DMS 273 (cell line): ENCODE data around the gene RGS4.
A peak's percentile ranks its signal among the peaks of the same experiment; 100 is the strongest.

Experiments
- DNase-seq: peaks from one replicate; lab custom pipeline; 2025; ENCODE audit not compliant: unreplicated experiment; lab: John Stamatoyannopoulos, UW

The RGS4 gene

DNA sequence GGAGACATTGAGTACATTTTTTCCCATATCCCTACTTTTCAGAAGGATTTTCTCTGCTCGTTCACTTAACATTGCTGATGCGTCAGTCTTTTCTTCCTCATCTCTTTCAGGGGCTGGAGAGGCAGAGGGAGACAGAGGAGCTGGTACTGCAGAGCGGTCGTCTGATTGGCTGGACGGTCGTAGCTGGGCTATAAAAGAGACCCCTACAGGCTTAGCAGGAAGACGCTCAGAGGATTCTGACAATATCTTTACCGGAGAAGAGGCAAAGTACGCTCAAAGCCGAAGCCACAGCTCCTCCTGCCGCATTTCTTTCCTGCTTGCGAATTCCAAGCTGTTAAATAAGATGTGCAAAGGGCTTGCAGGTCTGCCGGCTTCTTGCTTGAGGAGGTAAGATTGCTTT is at the start of gene RGS4:
TSS of gene RGS4 (plus strand) at position 220 of the 400 bp plus-strand sequence. CDS start at position 344, 124 bp downstream.
- peak; percentile 74 for DNase-seq

DNA sequence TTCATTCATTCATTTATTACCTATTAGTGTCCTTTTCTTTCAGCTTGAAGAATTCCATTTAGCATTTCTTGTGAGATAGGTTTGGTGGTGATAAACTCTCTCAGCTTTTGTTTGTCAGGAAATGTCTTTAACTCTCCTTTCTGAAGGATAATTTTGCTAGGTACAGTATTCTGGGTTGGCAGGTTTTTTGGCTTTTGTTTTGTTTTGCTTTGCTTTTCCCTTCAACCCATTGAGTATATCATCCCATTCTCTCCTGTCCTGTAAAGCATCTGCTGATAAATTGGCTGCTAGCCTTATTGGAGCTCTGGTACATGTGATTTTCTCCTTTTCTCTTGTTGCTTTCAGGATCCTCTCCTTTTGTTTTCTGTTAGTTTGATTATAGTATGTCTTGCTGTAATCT is 47.0 kb upstream of the RGS4 start:
- no peak for DNase-seq

DNA sequence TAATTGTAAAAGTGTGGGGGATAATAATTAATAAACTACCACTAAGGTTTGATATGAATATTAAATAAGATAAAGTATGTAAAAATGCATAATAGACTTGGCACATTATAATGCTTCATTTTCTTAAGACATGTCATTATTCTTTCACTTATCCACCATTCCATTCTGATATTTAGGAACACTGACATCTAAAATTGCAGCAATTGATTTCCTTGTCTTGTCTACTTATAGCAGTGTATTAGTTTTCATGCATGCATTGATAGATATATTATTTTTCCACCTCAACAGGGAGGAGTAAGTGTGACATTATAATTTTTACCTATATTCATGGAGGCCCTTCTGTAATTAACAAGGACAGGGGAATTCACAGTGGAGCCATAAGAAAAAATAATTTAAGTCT is 41.6 kb upstream of the RGS4 start:
- DNase-seq, result no peak

DNA sequence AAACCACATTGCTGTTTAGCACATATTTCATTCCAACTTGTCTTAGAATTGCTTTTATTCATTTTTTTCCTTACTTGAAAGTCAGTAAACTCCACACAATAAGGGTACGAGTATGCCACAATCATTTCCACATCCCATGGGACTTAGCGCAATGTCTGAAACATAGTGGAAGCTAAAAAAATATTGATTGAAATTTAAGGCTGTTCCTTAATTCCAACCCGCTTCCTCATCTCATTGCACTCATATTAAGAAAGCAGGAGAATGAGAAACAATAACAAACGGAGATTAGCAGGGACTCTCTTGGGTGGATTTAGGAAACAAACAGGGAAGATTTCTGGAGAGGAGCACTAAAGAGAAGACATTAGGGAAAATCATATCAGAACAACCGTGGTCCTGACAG is 39.3 kb upstream of the RGS4 start:
- DNase-seq, result no peak

DNA sequence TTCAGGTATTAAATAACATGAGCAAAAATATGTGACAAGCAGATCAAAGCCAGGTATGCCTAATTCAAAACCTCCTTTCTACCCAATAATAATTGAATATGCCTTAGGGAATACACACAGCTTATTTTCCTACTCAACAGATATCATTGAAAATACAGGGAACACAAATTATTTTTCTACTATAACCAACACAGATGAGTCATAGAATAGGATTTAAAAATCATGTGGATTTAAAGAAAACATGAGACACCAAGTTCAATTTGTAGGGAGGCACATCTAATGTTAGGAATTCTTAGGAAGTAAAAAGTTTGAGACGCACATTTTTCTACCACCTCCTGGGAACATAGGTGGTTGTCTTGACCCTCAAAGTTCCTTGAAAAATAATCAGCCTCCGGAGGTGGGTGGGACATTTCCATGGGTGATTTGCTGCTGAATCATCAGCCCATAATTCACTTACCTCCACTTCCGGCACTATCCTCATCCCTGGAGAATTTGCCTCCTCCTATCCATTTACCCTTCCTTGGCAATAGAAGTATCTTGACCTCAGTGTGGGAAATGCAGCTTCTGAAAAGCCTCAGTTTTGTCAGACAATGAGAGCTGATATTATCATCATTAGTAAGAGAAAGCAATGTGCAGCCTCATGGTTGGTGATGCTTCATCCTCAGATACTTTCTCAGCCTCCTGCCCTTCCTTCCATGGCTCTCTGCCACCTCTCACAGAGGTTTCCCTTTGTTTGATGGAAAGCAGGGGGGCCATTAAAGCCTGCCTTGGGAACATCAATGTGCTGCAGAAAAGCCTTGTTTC is 33.5 kb upstream of the RGS4 start:
- peak; percentile 21 for DNase-seq

DNA sequence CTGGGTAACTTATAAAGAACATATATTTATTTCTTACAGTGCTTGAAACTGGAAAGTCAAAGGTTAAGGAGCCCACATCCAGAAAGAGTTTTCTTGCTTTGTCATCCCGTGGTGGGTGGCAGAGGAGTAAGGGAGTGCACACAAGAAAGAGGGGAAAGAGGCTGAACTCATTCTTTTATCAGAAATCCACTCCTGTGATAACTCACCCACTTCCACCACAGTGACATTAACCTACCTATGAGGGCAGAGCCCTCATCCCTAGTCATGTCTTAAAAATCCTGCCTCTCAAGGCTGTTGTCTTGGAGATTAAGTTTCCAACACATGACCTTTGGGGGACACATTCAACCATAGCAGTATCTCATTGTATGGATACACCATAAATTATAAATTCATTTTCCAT is 32.5 kb upstream of the RGS4 start:
- DNase-seq, result no peak

DNA sequence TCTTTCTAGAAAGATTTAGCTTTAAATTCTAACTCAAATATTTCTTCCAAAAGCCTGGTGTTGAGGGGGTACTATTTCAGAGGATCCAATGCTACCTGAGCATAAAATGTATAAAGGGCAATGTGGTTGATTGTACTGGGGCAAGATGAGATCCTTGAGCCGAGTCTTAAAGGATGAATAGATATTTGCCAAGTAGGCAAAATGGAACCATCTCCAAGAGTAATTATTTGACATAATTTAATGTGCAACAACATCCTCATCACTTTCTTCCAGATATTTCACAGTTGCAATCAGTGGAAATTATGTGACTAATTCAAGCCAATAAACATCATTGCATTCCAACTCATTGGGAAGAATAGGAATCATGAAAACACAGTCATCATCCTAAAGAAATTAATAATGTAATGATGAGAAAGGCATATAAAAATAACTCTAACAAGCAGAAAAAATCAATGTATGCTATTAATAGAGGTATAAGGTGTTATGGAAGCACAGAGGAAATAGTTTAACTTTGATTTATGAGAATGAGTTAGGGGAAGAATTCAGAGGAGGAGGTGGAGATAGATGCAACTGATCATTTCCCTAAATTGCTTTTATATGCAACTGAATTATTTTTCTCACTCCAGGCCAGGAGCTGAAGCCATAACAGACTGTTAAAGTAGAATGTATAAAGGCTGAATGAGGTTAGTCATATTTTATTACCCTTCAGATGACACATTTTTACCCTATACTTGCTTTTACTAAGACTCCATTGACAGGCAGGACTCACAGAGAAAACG is 30.0 kb upstream of the RGS4 start:
- DNase-seq, result no peak

DNA sequence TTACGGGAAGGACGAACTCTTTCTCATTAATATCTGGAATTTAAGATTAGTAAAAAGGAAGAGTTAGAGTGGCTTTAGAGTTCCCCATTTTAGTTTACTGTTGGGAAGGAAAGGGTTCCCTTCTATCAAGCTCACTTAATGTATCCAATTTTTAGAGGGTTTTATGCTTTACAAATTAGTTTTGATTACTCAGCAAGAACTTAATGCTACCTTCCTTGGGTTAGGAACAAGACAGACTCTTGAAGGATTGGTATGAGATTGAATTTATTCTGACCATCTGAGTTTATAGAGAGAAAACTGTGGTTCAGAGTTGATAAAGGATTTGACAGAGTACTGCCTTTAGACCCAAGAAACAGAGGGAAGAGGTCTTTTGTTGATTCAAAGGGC is 29.5 kb upstream of the RGS4 start:
- no peak for DNase-seq

DNA sequence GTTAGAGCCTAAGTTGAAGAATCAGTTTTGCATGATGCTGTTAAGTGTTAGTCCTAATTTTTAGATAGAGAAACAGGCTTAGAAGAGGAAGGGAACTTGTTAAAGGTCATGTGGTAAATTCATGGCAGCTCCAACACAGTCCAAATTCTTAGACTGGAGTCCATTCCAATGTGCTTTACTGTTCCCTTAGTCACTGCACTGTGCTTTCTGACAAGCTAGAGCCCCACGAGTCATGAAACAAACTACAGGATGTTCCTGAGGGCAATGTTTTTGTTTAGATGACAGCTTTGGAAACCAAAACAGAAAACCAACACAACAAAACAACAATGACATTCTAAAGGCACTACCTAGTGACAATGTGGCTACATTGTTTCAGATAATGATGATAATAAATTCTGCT is 23.1 kb upstream of the RGS4 start:
- no peak for DNase-seq

DNA sequence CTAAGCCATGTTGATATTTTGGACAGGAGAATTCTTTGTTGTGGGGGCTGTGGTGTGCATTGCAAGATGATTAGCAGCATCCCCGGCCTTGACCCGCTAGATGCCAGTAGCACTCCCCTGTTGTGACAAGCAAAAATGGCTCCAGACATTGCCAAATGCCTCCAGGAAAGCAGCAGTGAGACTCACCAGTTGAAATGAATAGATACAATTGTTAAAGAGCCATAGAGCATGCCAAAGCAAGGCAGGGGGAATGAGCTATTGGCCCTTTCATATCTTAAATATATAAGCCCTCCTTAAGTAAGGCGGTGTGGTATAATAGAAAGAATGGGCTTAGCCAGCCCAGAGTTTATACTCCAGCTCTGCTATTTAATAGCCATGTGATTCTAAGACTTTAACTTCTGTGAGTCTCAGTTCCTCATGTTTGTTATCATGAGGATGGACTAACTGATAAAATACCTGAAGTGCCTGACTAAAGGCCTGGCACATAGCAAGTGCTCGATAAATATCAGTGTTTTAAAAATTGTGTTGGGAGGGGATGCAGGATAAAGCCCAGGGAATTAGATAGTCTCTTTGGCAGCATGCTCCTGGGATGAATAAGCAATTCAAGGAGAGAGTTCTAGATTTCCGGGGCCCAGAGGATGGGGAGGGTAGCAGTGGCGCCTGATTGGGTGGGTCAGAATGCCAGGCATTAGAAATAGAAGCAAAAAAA is 21.1 kb upstream of the RGS4 start:
- no peak for DNase-seq

DNA sequence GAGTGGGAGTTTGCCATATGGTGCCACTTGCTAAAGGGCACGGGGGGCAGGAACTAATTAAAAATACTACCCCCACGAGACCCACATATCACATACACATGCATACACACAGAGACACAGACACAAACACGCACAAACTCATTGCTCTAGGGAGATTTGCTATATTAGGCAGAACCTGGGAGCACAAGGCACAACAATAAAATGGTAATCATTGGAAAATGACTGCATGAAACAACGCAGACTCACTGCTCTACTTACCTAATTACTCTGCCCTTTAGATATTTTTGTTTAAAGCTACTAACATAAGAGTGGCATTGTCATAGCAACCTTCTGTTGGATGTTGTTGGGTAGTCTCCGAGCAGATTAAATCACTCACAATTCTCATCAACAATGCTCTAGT is 20.3 kb upstream of the RGS4 start:
- DNase-seq, result peak; percentile 60

DNA sequence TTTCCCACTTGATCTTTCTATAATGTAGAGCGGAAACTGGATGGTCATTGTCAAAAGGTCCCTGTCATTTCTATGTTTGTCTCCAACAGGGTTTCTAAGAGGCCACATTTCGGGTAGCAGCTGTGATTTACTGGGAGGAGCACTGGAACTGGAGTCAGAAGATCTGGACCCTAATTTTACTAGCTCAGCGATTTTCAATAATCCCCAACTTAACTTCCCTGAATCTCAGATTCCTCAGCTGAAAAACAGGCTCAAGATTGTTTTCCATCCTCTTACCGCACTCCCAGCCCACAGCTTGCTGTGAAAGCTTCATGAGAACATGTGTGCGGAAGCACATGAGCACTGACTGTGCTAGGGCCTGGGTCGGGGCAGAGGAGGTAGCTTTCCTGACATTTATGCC is 19.9 kb upstream of the RGS4 start:
- DNase-seq, result no peak

DNA sequence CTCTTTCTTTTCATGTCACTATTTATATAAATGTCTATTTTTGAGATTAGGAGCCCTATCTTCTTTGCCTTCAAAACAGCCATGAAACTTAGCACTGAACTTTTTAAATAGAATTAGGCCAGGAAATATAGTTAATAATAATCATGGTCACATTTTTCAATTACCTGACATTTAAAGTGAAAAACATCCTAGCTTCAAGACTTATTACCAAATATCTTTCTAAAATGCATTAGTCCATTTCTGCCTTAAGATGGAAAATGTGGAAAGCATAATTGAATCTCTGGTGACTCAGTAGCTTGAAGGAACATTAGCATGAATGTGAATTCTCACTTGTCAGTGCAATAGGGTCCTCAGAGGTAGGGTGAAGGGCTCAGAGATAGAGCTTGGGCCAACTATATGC is 18.7 kb upstream of the RGS4 start:
- DNase-seq, result no peak

DNA sequence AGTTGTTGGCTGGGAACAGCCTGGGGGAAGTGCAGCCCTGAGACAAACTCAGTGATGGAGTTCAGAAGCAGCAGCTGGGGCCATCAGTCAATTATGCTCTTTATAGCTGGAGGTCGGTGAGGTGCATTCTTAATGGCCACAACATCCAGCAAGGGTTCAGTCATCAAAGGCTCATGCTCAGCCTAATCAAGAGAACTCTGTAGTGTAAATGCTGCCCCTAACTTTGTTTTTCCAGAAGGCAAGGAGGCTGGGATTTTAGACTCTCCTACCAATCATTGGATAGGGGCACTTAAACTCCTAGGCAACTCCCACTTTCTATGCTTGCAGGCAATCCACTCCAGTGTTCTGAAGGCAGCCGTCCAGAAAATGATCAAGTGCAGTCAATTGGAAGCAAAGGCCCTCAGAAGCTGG is 15.0 kb upstream of the RGS4 start:
- peak; percentile 42 for DNase-seq

DNA sequence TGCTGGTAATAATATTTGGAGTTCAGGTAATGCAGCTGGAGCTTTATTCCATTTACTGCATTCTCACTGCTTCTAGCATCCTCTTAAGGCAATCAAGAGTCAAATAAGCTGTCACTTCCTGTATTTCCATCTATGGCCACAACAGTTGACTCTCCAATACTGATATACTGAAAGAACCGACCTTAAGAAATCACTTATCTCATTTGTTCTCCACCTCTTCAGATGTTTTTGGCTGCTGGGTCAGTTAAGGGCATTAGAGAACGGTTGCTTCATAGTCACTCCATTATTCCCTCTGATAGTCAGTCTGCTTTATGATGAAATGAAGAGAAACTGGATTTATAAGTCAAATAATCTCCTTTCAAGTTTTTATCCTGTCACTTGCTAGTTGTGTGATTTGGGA is 14.2 kb upstream of the RGS4 start:
- no peak for DNase-seq

DNA sequence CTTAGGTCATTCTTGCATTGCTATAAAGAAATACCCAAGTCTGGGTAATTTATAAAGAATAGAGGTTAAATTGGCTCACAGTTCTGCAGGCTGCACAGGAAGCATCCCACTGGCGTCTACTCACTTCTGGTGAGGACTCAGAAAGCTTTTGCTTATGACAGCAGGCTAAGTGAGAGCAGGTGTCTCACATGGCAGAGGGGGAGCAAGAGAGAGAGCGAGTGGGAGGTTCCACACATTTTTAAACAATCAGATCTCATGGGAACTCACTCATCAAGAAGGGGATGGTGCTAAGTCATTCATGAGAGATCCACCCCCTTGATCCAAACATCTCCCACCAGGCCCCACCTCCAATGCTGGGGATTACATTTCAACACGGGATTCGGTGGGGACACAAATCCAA is 13.6 kb upstream of the RGS4 start:
- DNase-seq, result peak; percentile 8

DNA sequence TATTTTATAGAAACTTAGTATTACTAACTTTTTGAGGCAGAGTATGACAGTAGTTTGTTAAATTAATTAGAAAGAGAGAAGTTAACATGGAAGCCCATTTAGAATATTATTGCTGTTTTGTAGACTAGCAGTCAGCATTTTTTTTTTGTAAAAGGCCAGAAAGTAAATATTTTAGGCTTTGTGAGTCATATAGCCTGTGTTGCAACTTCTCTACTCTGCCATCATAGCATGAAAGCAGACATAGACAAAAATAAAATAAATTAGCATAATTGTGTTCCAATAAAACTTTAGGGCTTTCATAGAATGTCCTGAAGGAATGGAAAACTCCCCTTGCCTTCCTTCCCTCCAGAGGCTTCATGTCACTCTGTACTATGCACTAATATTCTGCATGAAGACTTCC is 12.3 kb upstream of the RGS4 start:
- DNase-seq, result no peak

DNA sequence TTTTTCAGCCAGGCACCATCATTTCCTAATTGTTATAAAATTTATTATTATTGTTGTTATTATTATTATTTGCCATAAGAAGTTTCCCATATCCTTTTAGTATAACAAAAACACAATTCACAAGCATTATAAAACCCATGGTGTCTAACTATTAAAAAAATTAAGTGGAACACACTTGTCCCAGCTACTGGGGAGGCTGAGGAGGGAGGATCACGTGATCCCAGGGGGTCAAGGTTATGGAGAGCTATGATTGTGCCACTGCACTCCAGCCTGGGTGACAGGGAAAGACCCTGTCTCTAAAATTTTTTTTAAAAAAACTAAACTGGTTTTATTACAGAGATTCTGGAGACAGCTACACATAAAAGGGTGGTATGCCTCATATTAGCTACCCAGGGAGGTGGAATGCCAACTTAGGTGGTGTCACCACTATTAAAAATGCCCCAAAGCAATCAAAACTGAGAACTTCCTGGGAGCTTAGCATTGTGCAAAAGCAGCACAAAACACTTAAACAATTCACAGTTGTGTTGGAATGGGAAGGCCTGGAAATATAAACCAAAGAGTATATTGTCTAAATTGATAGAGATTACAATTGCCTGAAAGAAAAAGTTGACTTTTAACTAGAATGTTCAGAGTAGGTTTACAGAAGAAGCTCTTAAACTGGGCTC is 8.7 kb upstream of the RGS4 start:
- no peak for DNase-seq

DNA sequence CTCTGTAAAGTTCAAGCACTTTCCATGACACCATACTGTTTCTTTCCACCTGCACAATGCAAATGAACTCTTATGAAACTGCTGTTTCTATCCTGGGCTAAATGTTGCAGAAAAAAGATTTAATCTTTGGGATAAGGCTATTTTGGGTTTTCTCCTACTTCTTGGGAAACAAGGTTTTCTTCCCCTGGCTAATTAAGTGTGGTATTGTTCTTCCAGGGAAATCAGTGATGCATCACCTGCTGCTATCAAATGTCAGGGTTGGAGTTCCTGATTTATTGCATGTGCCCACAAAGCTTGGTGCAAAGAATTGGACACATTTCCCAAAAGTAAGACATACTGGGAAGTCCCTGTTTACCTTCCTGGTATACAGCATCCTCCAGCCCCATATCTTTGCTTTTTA is 6.0 kb upstream of the RGS4 start:
- no peak for DNase-seq

DNA sequence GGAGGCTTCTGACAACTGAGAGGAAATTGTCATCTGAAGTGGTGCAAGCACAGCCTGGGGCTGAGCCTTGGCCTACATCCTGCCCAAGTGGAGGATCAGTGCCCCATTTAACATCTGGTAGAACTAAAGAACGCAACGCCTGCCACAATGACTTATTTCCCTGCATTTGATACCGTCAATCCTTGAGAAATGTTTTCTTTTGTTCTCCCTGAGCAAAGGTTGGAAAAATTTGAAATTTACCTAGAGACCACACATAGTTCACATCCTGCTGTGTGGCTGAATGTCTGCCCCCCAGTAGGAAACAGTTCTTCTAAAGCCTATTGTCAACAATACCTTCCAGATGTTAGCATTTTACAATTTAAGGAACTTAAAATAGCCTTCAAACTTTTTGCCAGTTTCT is 5.6 kb upstream of the RGS4 start:
- no peak for DNase-seq

DNA sequence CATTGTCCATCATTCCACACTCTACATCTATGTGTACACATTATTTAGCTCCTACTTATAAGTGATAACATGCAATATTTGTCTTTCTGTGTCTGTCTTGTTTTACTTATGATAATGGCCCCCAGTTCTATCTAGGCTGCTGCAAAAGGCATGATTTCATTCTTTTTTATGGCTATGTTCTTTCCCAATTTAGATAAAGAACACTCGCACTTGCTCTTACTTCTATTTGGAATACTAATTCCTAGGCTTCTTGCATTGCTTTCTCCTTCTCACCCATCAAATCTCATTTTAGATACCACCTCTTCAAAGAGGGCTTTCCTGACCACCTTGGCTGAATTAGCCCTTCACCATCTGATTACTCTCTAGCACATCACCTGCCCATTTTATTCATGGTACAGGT is 3.0 kb upstream of the RGS4 start:
- DNase-seq, result no peak
